GM19397 (cell line): ENCODE results near the gene OGFOD3.
"Not testable (repeated sequence)": the region's sequence is repeated elsewhere in the genome, so short reads cannot be mapped to it uniquely, and the experiment has no call there.

Source experiments
- ATAC-seq: cut with Tn5 transposase; IDR thresholded peaks from one replicate; pipeline ENCODE4 v1.9.1; 2021; ENCODE audit warnings: mild to moderate bottlenecking, moderate library complexity; ENCODE audit not compliant: unreplicated experiment

Gene OGFOD3

GRCh38 chr17:82377294-82377693 is 41.1 kb downstream of the OGFOD3 start:
- not testable (repeated sequence) for ATAC-seq

- no peak for ATAC-seq
Observed at GRCh38 chr17:82376042-82376730, 42.2 kb downstream of the OGFOD3 start.

GRCh38 chr17:82375359-82376041 is 42.9 kb downstream of the OGFOD3 start:
- ATAC-seq, result no peak

- no peak for ATAC-seq
Observed at GRCh38 chr17:82374626-82375331, 43.6 kb downstream of the OGFOD3 start.

GRCh38 chr17:82373731-82374625 is 44.4 kb downstream of the OGFOD3 start:
- ATAC-seq, result no peak

- ATAC-seq, result not testable (repeated sequence)
Observed at GRCh38 chr17:82373072-82373452, 45.3 kb downstream of the OGFOD3 start.

- no peak for ATAC-seq
Observed at GRCh38 chr17:82372249-82373071, 45.9 kb downstream of the OGFOD3 start.

- no peak for ATAC-seq
Observed at GRCh38 chr17:82371333-82372248, 46.8 kb downstream of the OGFOD3 start, which contains the start of gene UTS2R. Gene UTS2R, plus strand, starts transcription at chr17:82371765. Its CDS starts 2,560 bp downstream, at chr17:82374325.

- ATAC-seq, result no peak
Observed at GRCh38 chr17:82370471-82371332, 47.7 kb downstream of the OGFOD3 start.

- ATAC-seq, result no peak
Observed at GRCh38 chr17:82369211-82369610, 49.2 kb downstream of the OGFOD3 start.

GRCh38 chr17:82367724-82368524 is 50.5 kb downstream of the OGFOD3 start:
- no peak for ATAC-seq

- no peak for ATAC-seq
Observed at GRCh38 chr17:82366749-82367148, 51.6 kb downstream of the OGFOD3 start.

GRCh38 chr17:82365606-82366295 is 52.6 kb downstream of the OGFOD3 start:
- ATAC-seq, result no peak

- ATAC-seq, result no peak
Observed at GRCh38 chr17:82361885-82362633, 56.3 kb downstream of the OGFOD3 start.

GRCh38 chr17:82359451-82360074 is 58.8 kb downstream of the OGFOD3 start:
- not testable (repeated sequence) for ATAC-seq
